Uterus (tissue), 4 donors: ENCODE measurements around the gene GPSM1. TPM values are rescaled to one million over a fixed set of nuclear protein-coding genes. Genes with fewer than 3 reads are reported as not detected.

Experiments
- DNase-seq, 2 donors: peaks; one replicate each; pipeline ENCODE4 v3.0.0-alpha.2; 2019 to 2020
- H3K27ac ChIP-seq, 2 donors: fragments of 200-600 bp; sonication (generic); 1 replicate in 1 of 2; 2 replicates in 1 of 2; pipeline ENCODE4 v1.5.1; 2016 to 2018
- H3K27me3 ChIP-seq, 2 donors: fragments of 200-600 bp; sonication (generic); one replicate each; pipeline ENCODE4 v1.5.1; 2018 to 2019; ENCODE audit warnings: control low read depth in 1 of 2
- H3K36me3 ChIP-seq, 2 donors: fragments of 200-600 bp; sonication (generic); one replicate each; pipeline ENCODE4 v1.5.1; 2019; ENCODE audit warnings: control low read depth in 1 of 2
- H3K4me1 ChIP-seq, 2 donors: fragments of 200-600 bp; sonication (generic); one replicate each; pipeline ENCODE4 v1.5.1; 2018 to 2019; ENCODE audit warnings: control low read depth in 1 of 2
- H3K4me3 ChIP-seq, 2 donors: fragments of 200-600 bp; sonication (generic); 1 replicate in 1 of 2; 2 replicates in 1 of 2; pipeline ENCODE4 v1.5.1; 2018 to 2019; ENCODE audit warnings: mild to moderate bottlenecking in 1 of 2
- H3K9me3 ChIP-seq, 2 donors: fragments of 200-600 bp; sonication (generic); one replicate each; pipeline ENCODE4 v1.5.1; 2019; ENCODE audit warnings: control low read depth in 1 of 2
- CTCF ChIP-seq, 4 experiments: fragments of 200-600 bp in 2 of 4; fragments of 450-650 bp in 2 of 4; sonication (generic) in 2 of 4; IDR thresholded peaks; one replicate each; pipeline ENCODE4 v1.5.1; 2016 to 2019; ENCODE audit warnings: antibody characterized with exemption in 4 of 4, mild to moderate bottlenecking in 2 of 4, moderate library complexity in 1 of 4
- POLR2A ChIP-seq, 2 donors: fragments of 450-650 bp; IDR thresholded peaks; one replicate each; pipeline ENCODE4 v1.6.1; 2016; ENCODE audit warnings: antibody characterized with exemption in 2 of 2, mild to moderate bottlenecking in 1 of 2, moderate library complexity in 1 of 2
- intact Hi-C: fragments of 100-400 bp; cut with DNase I; formaldehyde crosslinking; loops from one replicate; pipeline ENCODE4 v1.15.1; 2023; ENCODE audit warnings: low total_unique reads
- total RNA-seq, 4 donors: library from RNA; depleted of rRNA in 3 of 4; stranded (reverse); fragments of >200 nt in 3 of 4; gene quantifications; one replicate each; pipeline versions ENCODE4 v1.1.0 to v1.2.4, GENCODE V29; 2014 to 2023
- donor health status: DM: yes; HTN: yes; CAD: no.

The GPSM1 gene
- total RNA-seq, 4 donors from 2014 or later = 4.4 to 43.6 (median 24.1) TPM

- Histone ChIP-seq H3K9me3 (no peaks in the 10 kb centered on the region), H3K4me3 (no peak overlapping the region), H3K27me3 (no peaks in the 10 kb centered on the region), H3K36me3 (no peaks in the 10 kb centered on the region), H3K27ac (no peak overlapping the region), H3K4me1 (no peaks in the 10 kb centered on the region)
- intact Hi-C loops = no loop called here
- no peak for TF ChIP-seq CTCF (IDR thresholded peaks at IDR 0.05)
- no peak for TF ChIP-seq POLR2A (IDR thresholded peaks at IDR 0.05)
- DNase-seq = no peak
Measured at GRCh38 chr9:136364942-136365774, 37.8 kb downstream of the GPSM1 start.

GRCh38 chr9:136365775-136366222 is 38.5 kb downstream of the GPSM1 start:
- H3K36me3 ChIP-seq = no peaks in the 10 kb centered on the region
- no peak for TF ChIP-seq CTCF (IDR thresholded peaks at IDR 0.05)
- H3K27ac ChIP-seq = no peak overlapping the region
- no peak for DNase-seq
- intact Hi-C loops = no loop called here
- H3K4me3 ChIP-seq = no peak overlapping the region
- H3K9me3 ChIP-seq = no peaks in the 10 kb centered on the region
- H3K4me1 ChIP-seq = no peaks in the 10 kb centered on the region
- no peaks in the 10 kb centered on the region for H3K27me3 ChIP-seq

- Histone ChIP-seq H3K27ac (no peak overlapping the region), H3K4me1 (no peaks in the 10 kb centered on the region), H3K27me3 (no peaks in the 10 kb centered on the region), H3K9me3 (no peaks in the 10 kb centered on the region), H3K4me3 (no peak overlapping the region), H3K36me3 (no peaks in the 10 kb centered on the region)
- intact Hi-C loops = no loop called here
- TF ChIP-seq CTCF (IDR thresholded peaks at IDR 0.05) = no peak
- TF ChIP-seq POLR2A (IDR thresholded peaks at IDR 0.05) = no peak
- DNase-seq = no peak
Measured at GRCh38 chr9:136366826-136367225, 39.5 kb downstream of the GPSM1 start.

GRCh38 chr9:136367296-136368145 is 40.2 kb downstream of the GPSM1 start:
- intact Hi-C loops = no loop called here
- H3K9me3 ChIP-seq = no peaks in the 10 kb centered on the region
- H3K27ac ChIP-seq = no peak overlapping the region
- DNase-seq = no peak
- H3K27me3 ChIP-seq = no peaks in the 10 kb centered on the region
- H3K4me1 ChIP-seq = no peaks in the 10 kb centered on the region
- no peak overlapping the region for H3K4me3 ChIP-seq
- TF ChIP-seq POLR2A (IDR thresholded peaks at IDR 0.05) = no peak
- no peaks in the 10 kb centered on the region for H3K36me3 ChIP-seq

GRCh38 chr9:136368190-136368589 is 40.9 kb downstream of the GPSM1 start:
- DNase-seq = no peak
- Histone ChIP-seq H3K27me3 (no peaks in the 10 kb centered on the region), H3K4me3 (no peak overlapping the region), H3K9me3 (no peaks in the 10 kb centered on the region), H3K27ac (no peak overlapping the region), H3K4me1 (no peaks in the 10 kb centered on the region), H3K36me3 (no peaks in the 10 kb centered on the region)
- no peak for TF ChIP-seq POLR2A (IDR thresholded peaks at IDR 0.05)
- no peak for TF ChIP-seq CTCF (IDR thresholded peaks at IDR 0.05)
- intact Hi-C loops = no loop called here
